ENCODE results near the gene TMEM176A. TPM values are rescaled to one million over a fixed set of nuclear protein-coding genes. Genes with fewer than 3 reads are reported as not detected.

TMEM176A gene
- total and polyA plus RNA-seq, 2 of the 8 experiments (the other 6 are each of a cell fraction or from before 2014, with no cell fraction given): 1.3 to 1.5 TPM

GRCh38 chr7:150850273-150850672, 49.7 kb downstream of the TMEM176A start:
- H2BK20ac ChIP-seq (ENCODE audit: low read length): no peak overlapping the region
- no peaks in the 10 kb centered on the region for H3K27me3 ChIP-seq (replicated peaks in 1 of 4; ENCODE audit: control insufficient read depth in 3 of 4, extremely low read depth in 1 of 4, insufficient read depth in 3 of 4, low read length in 3 of 4)
- H3K36me3 ChIP-seq (ENCODE audit: control insufficient read depth in 2 of 4, insufficient read depth in 4 of 4, low read length in 3 of 4): no peaks in the 10 kb centered on the region
- no peak overlapping the region for H2AK5ac ChIP-seq (ENCODE audit: low read depth, low read length)
- no peaks in the 10 kb centered on the region for H3K23me2 ChIP-seq (ENCODE audit: low read depth, low read length)
- no peak overlapping the region for H3K4me3 ChIP-seq (ENCODE audit: extremely low read depth in 1 of 4, insufficient read depth in 2 of 4, low read depth in 3 of 4, low read length in 4 of 4)
- H3K56ac ChIP-seq (replicated peaks; ENCODE audit: insufficient read length, low read depth, low read length): no peak overlapping the region
- no peak overlapping the region for H3K23ac ChIP-seq (ENCODE audit: insufficient read length)
- no peak overlapping the region for H3K4me2 ChIP-seq (ENCODE audit: insufficient read depth in 1 of 2, low read depth in 2 of 2, low read length in 2 of 2)
- no peak overlapping the region for H2BK12ac ChIP-seq (ENCODE audit: low read depth, low read length)
- no peaks in the 10 kb centered on the region for H3K9me3 ChIP-seq (ENCODE audit: insufficient read depth in 2 of 2, low read depth in 1 of 2, low read length in 1 of 2)
- H3K79me1 ChIP-seq (ENCODE audit: low read depth, low read length): no peaks in the 10 kb centered on the region
- H3K79me2 ChIP-seq (ENCODE audit: control insufficient read depth in 1 of 2, insufficient read depth in 2 of 2, low read length in 2 of 2): no peaks in the 10 kb centered on the region
- no peak for FAIRE-seq
- no peak overlapping the region for H3K27ac ChIP-seq (ENCODE audit: low read depth, low read length)
- H2BK15ac ChIP-seq (ENCODE audit: low read length): no peak overlapping the region
- H4K20me1 ChIP-seq (replicated peaks in 1 of 2; ENCODE audit: control insufficient read depth in 1 of 2, insufficient read depth in 2 of 2, low read length in 2 of 2): no peaks in the 10 kb centered on the region
- 86% methylated on average over 5 of the region's 5 CpGs; no CpG with 5 or more reads in 1 of the 2 experiments for WGBS, 2 experiments (ENCODE audit: extremely low coverage in 1 of 2, insufficient coverage in 1 of 2, insufficient read length in 1 of 2, insufficient replicate concordance in 2 of 2, low coverage in 1 of 2, low lambda C conversion rate in 2 of 2, missing lambda C conversion rate in 1 of 2)
- no peak overlapping the region for H4K5ac ChIP-seq (ENCODE audit: insufficient read length, low read depth, low read length)
- H2BK5ac ChIP-seq (ENCODE audit: low read depth, low read length): no peak overlapping the region
- H2AFZ ChIP-seq (ENCODE audit: low read length): no peak overlapping the region
- no peak overlapping the region for H2BK120ac ChIP-seq (replicated peaks; ENCODE audit: low read depth, low read length)
- no peak overlapping the region for H3K18ac ChIP-seq (ENCODE audit: extremely low read depth, low read length)
- no peak overlapping the region for H4K8ac ChIP-seq (ENCODE audit: extremely low read depth, insufficient read depth, low read length)
- no peak for DNase-seq (ENCODE audit: low read depth in 1 of 2, low spot score in 2 of 2)
- no peak overlapping the region for H3K9ac ChIP-seq (replicated peaks in 1 of 4; ENCODE audit: extremely low read depth in 1 of 4, low read depth in 3 of 4, low read length in 3 of 4)
- no peak overlapping the region for H3K4ac ChIP-seq (replicated peaks; ENCODE audit: insufficient read length, low read depth, low read length)
- no peak overlapping the region for H3K14ac ChIP-seq (ENCODE audit: insufficient read length)
- H4K91ac ChIP-seq (replicated peaks; ENCODE audit: insufficient read length, low read length): no peak overlapping the region
- peaks cover 0 to 6% (median 1%) of the 10 kb centered on the region in 4 experiments; a peak in 1 of 7 replicates for H3K4me1 ChIP-seq (replicated peaks in 1 of 4; ENCODE audit: control insufficient read depth in 3 of 4, insufficient read depth in 4 of 4, low read length in 3 of 4)
- CTCF ChIA-PET (ENCODE audit: partially characterized antibody): no interaction called here
- POLR2A ChIA-PET (ENCODE audit: partially characterized antibody): no interaction called here
- TF ChIP-seq TBP (IDR thresholded peaks at IDR 0.05; ENCODE audit: low read depth, low read length) (no peak), JUND (IDR thresholded peaks at IDR 0.05; ENCODE audit: low read length) (no peak), MAFK (IDR thresholded peaks at IDR 0.05; ENCODE audit: low read depth, low read length) (no peak), CBX8 (IDR thresholded peaks at IDR 0.05; ENCODE audit: borderline replicate concordance, low read depth, low read length) (no peak), ZNF274 (IDR thresholded peaks at IDR 0.05; ENCODE audit: borderline replicate concordance, extremely low read depth, low read length) (no peak), CHD2 (IDR thresholded peaks at IDR 0.05; ENCODE audit: low read length) (no peak), ATF3 (IDR thresholded peaks at IDR 0.05; ENCODE audit: insufficient read depth, low read depth, low read length) (no peak), FOSL1 (IDR thresholded peaks at IDR 0.05; ENCODE audit: insufficient read depth, low read depth, low read length) (no peak)
